ENCODE results near the gene UBE2E1.

Gene UBE2E1

DNA sequence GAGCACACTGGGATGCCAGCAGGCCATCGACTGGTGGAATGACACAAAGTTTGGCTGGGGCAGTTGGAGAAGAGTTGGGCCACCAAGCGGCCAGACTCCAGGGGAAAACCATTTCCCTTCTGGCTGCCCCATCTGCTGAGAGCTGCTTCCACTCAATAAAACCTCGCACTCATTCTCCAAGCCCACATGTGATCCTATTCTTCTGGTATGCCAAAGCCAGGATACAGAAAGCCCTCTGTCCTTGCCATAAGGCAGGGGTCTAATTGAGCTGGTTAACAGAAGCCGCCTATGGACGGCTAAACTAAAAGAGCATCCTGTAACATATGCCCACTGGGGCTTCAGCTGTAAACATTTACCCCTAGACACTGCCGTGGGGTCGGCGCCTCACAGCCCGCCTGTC is 55.9 kb downstream of the UBE2E1 start:
- no peaks in the 10 kb centered on the region for H3K9me2 ChIP-seq (ENCODE audit: low read depth, low read length)
- no peaks in the 10 kb centered on the region for H3K36me3 ChIP-seq (ENCODE audit: insufficient read depth, low read length)
- peaks cover 20% of the 10 kb centered on the region; the same call in 1 of the 2 replicates for H3K79me2 ChIP-seq (ENCODE audit: insufficient read depth, low read length)
- peaks cover 4% of the 10 kb centered on the region; the same call in 1 of the 2 replicates for H3F3A ChIP-seq (ENCODE audit: insufficient read depth, low read length)
- H3K9ac ChIP-seq (ENCODE audit: low read length) = no peak overlapping the region
- peaks cover 55% of the 10 kb centered on the region for H3K4me1 ChIP-seq (ENCODE audit: insufficient read depth, low read length, severe bottlenecking)
- TF ChIP-seq, protein P1, sequence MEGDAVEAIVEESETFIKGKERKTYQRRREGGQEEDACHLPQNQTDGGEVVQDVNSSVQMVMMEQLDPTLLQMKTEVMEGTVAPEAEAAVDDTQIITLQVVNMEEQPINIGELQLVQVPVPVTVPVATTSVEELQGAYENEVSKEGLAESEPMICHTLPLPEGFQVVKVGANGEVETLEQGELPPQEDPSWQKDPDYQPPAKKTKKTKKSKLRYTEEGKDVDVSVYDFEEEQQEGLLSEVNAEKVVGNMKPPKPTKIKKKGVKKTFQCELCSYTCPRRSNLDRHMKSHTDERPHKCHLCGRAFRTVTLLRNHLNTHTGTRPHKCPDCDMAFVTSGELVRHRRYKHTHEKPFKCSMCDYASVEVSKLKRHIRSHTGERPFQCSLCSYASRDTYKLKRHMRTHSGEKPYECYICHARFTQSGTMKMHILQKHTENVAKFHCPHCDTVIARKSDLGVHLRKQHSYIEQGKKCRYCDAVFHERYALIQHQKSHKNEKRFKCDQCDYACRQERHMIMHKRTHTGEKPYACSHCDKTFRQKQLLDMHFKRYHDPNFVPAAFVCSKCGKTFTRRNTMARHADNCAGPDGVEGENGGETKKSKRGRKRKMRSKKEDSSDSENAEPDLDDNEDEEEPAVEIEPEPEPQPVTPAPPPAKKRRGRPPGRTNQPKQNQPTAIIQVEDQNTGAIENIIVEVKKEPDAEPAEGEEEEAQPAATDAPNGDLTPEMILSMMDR (IDR thresholded peaks at IDR 0.05; ENCODE audit: low read length) = no peak
- no peak for TF ChIP-seq EZH2 (IDR thresholded peaks at IDR 0.05; ENCODE audit: borderline replicate concordance, low read length)
- no peak overlapping the region for H3K4me2 ChIP-seq (ENCODE audit: low read length)
- H3K4me3 ChIP-seq (ENCODE audit: low read depth, low read length, poor library complexity, severe bottlenecking) = no peak overlapping the region
- H2AFZ ChIP-seq (ENCODE audit: low read length) = no peak overlapping the region
- no peaks in the 10 kb centered on the region for H3K9me3 ChIP-seq (ENCODE audit: low read length)
- H3K27me3 ChIP-seq (ENCODE audit: insufficient read depth, low read length) = no peaks in the 10 kb centered on the region
- H3K27ac ChIP-seq (ENCODE audit: low read depth, low read length, poor library complexity, severe bottlenecking) = no peak overlapping the region
- H4K20me1 ChIP-seq (ENCODE audit: insufficient read depth, low read length) = no peaks in the 10 kb centered on the region

DNA sequence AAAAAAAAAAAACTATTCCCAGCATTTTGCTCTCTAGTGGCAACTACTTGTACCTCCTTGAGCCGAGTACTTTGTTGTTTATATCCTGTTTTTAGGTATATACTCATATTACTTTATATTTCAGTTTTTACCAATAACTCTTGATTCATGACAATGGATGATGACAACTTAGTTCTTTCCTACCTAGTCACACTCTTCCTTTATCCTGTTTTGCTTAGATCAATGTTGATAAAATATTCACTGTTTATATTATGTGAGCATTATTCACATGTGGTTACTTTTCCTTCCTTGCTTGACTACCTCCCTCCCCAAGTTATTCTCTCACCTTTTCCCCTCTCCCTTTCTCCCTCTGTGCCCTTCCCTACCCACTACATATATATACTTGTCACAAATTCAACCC is 57.3 kb downstream of the UBE2E1 start:
- TF ChIP-seq EZH2 (IDR thresholded peaks at IDR 0.05; ENCODE audit: borderline replicate concordance, low read length) = no peak
- TF ChIP-seq, protein P1 (IDR thresholded peaks at IDR 0.05; ENCODE audit: low read length) = no peak
- Histone ChIP-seq H3K9ac (ENCODE audit: low read length) (no peak overlapping the region), H3F3A (ENCODE audit: insufficient read depth, low read length) (no peaks in the 10 kb centered on the region), H3K9me3 (ENCODE audit: low read length) (no peaks in the 10 kb centered on the region), H3K4me2 (ENCODE audit: low read length) (no peak overlapping the region), H3K36me3 (ENCODE audit: insufficient read depth, low read length) (no peaks in the 10 kb centered on the region), H3K27ac (ENCODE audit: low read depth, low read length, poor library complexity, severe bottlenecking) (no peak overlapping the region), H3K79me2 (ENCODE audit: insufficient read depth, low read length) (peaks cover 27% of the 10 kb centered on the region; the same call in 1 of the 2 replicates), H3K9me2 (ENCODE audit: low read depth, low read length) (no peaks in the 10 kb centered on the region), H2AFZ (ENCODE audit: low read length) (no peak overlapping the region), H3K4me3 (ENCODE audit: low read depth, low read length, poor library complexity, severe bottlenecking) (no peak overlapping the region), H3K27me3 (ENCODE audit: insufficient read depth, low read length) (no peaks in the 10 kb centered on the region), H3K4me1 (ENCODE audit: insufficient read depth, low read length, severe bottlenecking) (peaks cover 50% of the 10 kb centered on the region), H4K20me1 (ENCODE audit: insufficient read depth, low read length) (no peaks in the 10 kb centered on the region)

GRCh38 chr3:23864931-23865330 is 59.2 kb downstream of the UBE2E1 start:
- Histone ChIP-seq H3F3A (ENCODE audit: insufficient read depth, low read length) (no peaks in the 10 kb centered on the region), H4K20me1 (ENCODE audit: insufficient read depth, low read length) (no peaks in the 10 kb centered on the region), H3K4me1 (ENCODE audit: insufficient read depth, low read length, severe bottlenecking) (peaks cover 35% of the 10 kb centered on the region), H3K4me3 (ENCODE audit: low read depth, low read length, poor library complexity, severe bottlenecking) (no peak overlapping the region), H2AFZ (ENCODE audit: low read length) (no peak overlapping the region), H3K27ac (ENCODE audit: low read depth, low read length, poor library complexity, severe bottlenecking) (no peak overlapping the region), H3K79me2 (ENCODE audit: insufficient read depth, low read length) (peaks cover 17% of the 10 kb centered on the region), H3K27me3 (ENCODE audit: insufficient read depth, low read length) (no peaks in the 10 kb centered on the region), H3K36me3 (ENCODE audit: insufficient read depth, low read length) (no peaks in the 10 kb centered on the region), H3K9me3 (ENCODE audit: low read length) (no peaks in the 10 kb centered on the region), H3K9ac (ENCODE audit: low read length) (no peak overlapping the region), H3K9me2 (ENCODE audit: low read depth, low read length) (no peaks in the 10 kb centered on the region), H3K4me2 (ENCODE audit: low read length) (no peak overlapping the region)
- TF ChIP-seq, protein P1 (IDR thresholded peaks at IDR 0.05; ENCODE audit: low read length) = no peak
- no peak for TF ChIP-seq EZH2 (IDR thresholded peaks at IDR 0.05; ENCODE audit: borderline replicate concordance, low read length)
